Osteoblast (primary cell): ENCODE data around the gene FBXO47. TPM values are rescaled to one million over a fixed set of nuclear protein-coding genes. Genes with fewer than 3 reads are reported as not detected.

Experiments
- DNase-seq: peaks from one replicate; pipeline ENCODE4 v3.0.0; 2011; ENCODE audit warnings: low spot score, mixed read lengths; ENCODE audit not compliant: insufficient read length; ENCODE audit errors: missing footprints
- H2AFZ ChIP-seq: 2 replicates; pipeline ENCODE4 v1.6.0; 2011; ENCODE audit warnings: mild to moderate bottlenecking, low read length
- H3K27ac ChIP-seq: 2 replicates; pipeline ENCODE4 v1.5.1; 2011; ENCODE audit warnings: mild to moderate bottlenecking, low read depth, low read length, moderate library complexity
- H3K27me3 ChIP-seq: 2 replicates; pipeline ENCODE4 v1.6.0; 2012; ENCODE audit warnings: mild to moderate bottlenecking, control low read depth, inconsistent platforms, low read length, moderate library complexity; ENCODE audit not compliant: insufficient read depth
- H3K36me3 ChIP-seq: 2 replicates; pipeline ENCODE4 v1.5.1; 2011; ENCODE audit warnings: mild to moderate bottlenecking, low read length, control low read depth, moderate library complexity; ENCODE audit not compliant: insufficient read depth
- H3K4me1 ChIP-seq: 2 replicates; pipeline ENCODE4 v1.5.1; 2011; ENCODE audit warnings: mild to moderate bottlenecking, low read length, control low read depth, moderate library complexity; ENCODE audit not compliant: insufficient read depth
- H3K4me2 ChIP-seq: 2 replicates; pipeline ENCODE4 v1.6.0; 2011; ENCODE audit warnings: mild to moderate bottlenecking, low read length; ENCODE audit not compliant: insufficient read depth
- H3K4me3 ChIP-seq: fragments of 200-600 bp; sonication (generic); 3 replicates; pipeline ENCODE4 v1.5.1; 2012; ENCODE audit warnings: mild to moderate bottlenecking, low read length, inconsistent platforms; ENCODE audit not compliant: insufficient read depth
- H3K79me2 ChIP-seq: 2 replicates; pipeline ENCODE4 v1.6.0; 2012; ENCODE audit warnings: mild to moderate bottlenecking, low read length, control low read depth, inconsistent platforms; ENCODE audit not compliant: insufficient read depth
- H3K9me3 ChIP-seq: 2 replicates; pipeline ENCODE4 v1.5.1; 2011; ENCODE audit warnings: low read depth, low read length, control low read depth
- H4K20me1 ChIP-seq: 2 replicates; pipeline ENCODE4 v1.6.0; 2012; ENCODE audit warnings: mild to moderate bottlenecking, low read length, control low read depth; ENCODE audit not compliant: insufficient read depth
- CTCF ChIP-seq: IDR thresholded peaks from 2 replicates; pipeline ENCODE4 v1.5.1; 2011; ENCODE audit warnings: mild to moderate bottlenecking, low read depth, low read length, moderate library complexity; ENCODE audit errors: extremely low read depth
- total RNA-seq: library from RNA; depleted of rRNA; stranded (reverse); fragments of >200 nt; gene quantifications from 2 replicates; pipeline ENCODE4 v1.2.3, GENCODE V29; 2012

FBXO47 gene
- total RNA-seq, 1 donor = not detected

- Histone ChIP-seq H3K27me3 (no peaks in the 10 kb centered on the region), H3K4me3 (no peak overlapping the region), H3K27ac (no peak overlapping the region), H3K36me3 (peaks cover 90% of the 10 kb centered on the region), H4K20me1 (peaks cover 86% of the 10 kb centered on the region), H3K4me2 (no peak overlapping the region), H3K4me1 (peaks cover 5% of the 10 kb centered on the region), H2AFZ (no peak overlapping the region), H3K9me3 (no peaks in the 10 kb centered on the region), H3K79me2 (peaks cover 96% of the 10 kb centered on the region)
- TF ChIP-seq CTCF = no peak
- no peak for DNase-seq
Observed at GRCh38 chr17:38911081-38911730, 56.0 kb downstream of the FBXO47 start.

GRCh38 chr17:38910325-38910724, 56.9 kb downstream of the FBXO47 start:
- H3K4me2 ChIP-seq = no peak overlapping the region
- TF ChIP-seq CTCF = no peak
- H3K9me3 ChIP-seq = no peaks in the 10 kb centered on the region
- H3K4me3 ChIP-seq = no peak overlapping the region
- H3K79me2 ChIP-seq = peaks cover 96% of the 10 kb centered on the region
- no peaks in the 10 kb centered on the region for H3K27me3 ChIP-seq
- H2AFZ ChIP-seq = no peak overlapping the region
- no peak overlapping the region for H3K27ac ChIP-seq
- H4K20me1 ChIP-seq = peaks cover 86% of the 10 kb centered on the region
- H3K36me3 ChIP-seq = peaks cover 89% of the 10 kb centered on the region
- H3K4me1 ChIP-seq = peaks cover 5% of the 10 kb centered on the region
- DNase-seq = peak; percentile 77

GRCh38 chr17:38908676-38909181, 58.5 kb downstream of the FBXO47 start:
- peaks cover 79% of the 10 kb centered on the region for H4K20me1 ChIP-seq
- no peak for TF ChIP-seq CTCF
- no peak overlapping the region for H2AFZ ChIP-seq
- H3K4me1 ChIP-seq = peaks cover 5% of the 10 kb centered on the region
- no peak overlapping the region for H3K4me3 ChIP-seq
- H3K4me2 ChIP-seq = no peak overlapping the region
- H3K27ac ChIP-seq = no peak overlapping the region
- peak; percentile 66 for DNase-seq
- peaks cover 88% of the 10 kb centered on the region for H3K36me3 ChIP-seq
- H3K79me2 ChIP-seq = peaks cover 97% of the 10 kb centered on the region
- no peaks in the 10 kb centered on the region for H3K27me3 ChIP-seq
- H3K9me3 ChIP-seq = no peaks in the 10 kb centered on the region

GRCh38 chr17:38907930-38908675, 59.1 kb downstream of the FBXO47 start:
- H3K27ac ChIP-seq = no peak overlapping the region
- DNase-seq = peak; percentile 54
- no peaks in the 10 kb centered on the region for H3K27me3 ChIP-seq
- H3K4me1 ChIP-seq = peaks cover 5% of the 10 kb centered on the region
- peaks cover 99% of the 10 kb centered on the region for H3K79me2 ChIP-seq
- no peaks in the 10 kb centered on the region for H3K9me3 ChIP-seq
- H2AFZ ChIP-seq = no peak overlapping the region
- peaks cover 90% of the 10 kb centered on the region for H3K36me3 ChIP-seq
- H3K4me3 ChIP-seq = no peak overlapping the region
- H4K20me1 ChIP-seq = peaks cover 82% of the 10 kb centered on the region
- no peak for TF ChIP-seq CTCF
- no peak overlapping the region for H3K4me2 ChIP-seq
